ENCODE measurements around the gene HOXC9.

HOXC9 gene

GRCh38 chr12:54036620-54037359 is 36.8 kb downstream of the HOXC9 start (continued):
- TF ChIP-seq ZNF416 (tag by site-specific recombination; IDR thresholded peaks at IDR 0.05) (no peak), ZNF362 (tag by site-specific recombination; IDR thresholded peaks at IDR 0.05) (no peak), OSR2 (tag by site-specific recombination; IDR thresholded peaks at IDR 0.05) (peak; percentile 75; the same call in 1 of the 2 replicates), ZSCAN4 (tag by site-specific recombination; IDR thresholded peaks at IDR 0.05) (no peak), ZNF223 (tag by site-specific recombination; IDR thresholded peaks at IDR 0.05) (no peak), ZNF19 (tag by site-specific recombination; IDR thresholded peaks at IDR 0.05; ENCODE audit: low read depth) (no peak), KLF17 (tag by site-specific recombination; IDR thresholded peaks at IDR 0.05) (peak; percentile 85), ZNF266 (tag by site-specific recombination; IDR thresholded peaks at IDR 0.05; ENCODE audit: low read depth) (no peak), ZNF555 (tag by site-specific recombination; conservative IDR thresholded peaks at IDR 0.05) (no peak), ZBTB6 (tag by site-specific recombination; IDR thresholded peaks at IDR 0.05) (no peak), SP3 (tag by site-specific recombination; IDR thresholded peaks at IDR 0.05) (no peak), ZNF48 (tag by site-specific recombination; IDR thresholded peaks at IDR 0.05) (no peak), ZNF350 (tag by site-specific recombination; IDR thresholded peaks at IDR 0.05) (no peak), ZSCAN18 (tag by site-specific recombination; IDR thresholded peaks at IDR 0.05) (no peak), PRDM1 (tag by site-specific recombination; IDR thresholded peaks at IDR 0.05) (no peak), BCL6B (tag by site-specific recombination; IDR thresholded peaks at IDR 0.05) (no peak), BCL11A (tag by site-specific recombination; IDR thresholded peaks at IDR 0.05; ENCODE audit: low read depth) (no peak), HIC1 (tag by site-specific recombination; IDR thresholded peaks at IDR 0.05) (peak; percentile 92), ZNF518A (tag by site-specific recombination; conservative IDR thresholded peaks at IDR 0.05; ENCODE audit: low read depth) (no peak), ZNF664 (tag by site-specific recombination; IDR thresholded peaks at IDR 0.05) (no peak), ZSCAN16 (tag by site-specific recombination; IDR thresholded peaks at IDR 0.05) (no peak), YY2 (tag by site-specific recombination; IDR thresholded peaks at IDR 0.05) (no peak), ZNF76 (tag by site-specific recombination; IDR thresholded peaks at IDR 0.05; ENCODE audit: borderline replicate concordance, low read depth) (peak; percentile 28; the same call in 1 of the 2 replicates)

All from HEK293 (cell line).